OCI-LY7 (cell line): ENCODE results near the gene HOXC6.

Source experiments
- EZH2phosphoT487 ChIP-seq: fragments of 200-600 bp; sonication (generic); IDR thresholded peaks from 2 replicates; pipeline ENCODE4 v1.6.1; 2018; ENCODE audit warnings: low read depth, borderline replicate concordance, mild to moderate bottlenecking, mixed run types, antibody characterized with exemption, low read length, moderate library complexity, mixed read lengths
- TF ChIP-seq, protein P1 (sequence below): fragments of 200-600 bp; sonication (generic); conservative IDR thresholded peaks from 2 replicates; pipeline ENCODE4 v1.5.1; 2014; ENCODE audit warnings: mild to moderate bottlenecking, antibody characterized with exemption, low read length, moderate library complexity, mixed read lengths

DNA sequence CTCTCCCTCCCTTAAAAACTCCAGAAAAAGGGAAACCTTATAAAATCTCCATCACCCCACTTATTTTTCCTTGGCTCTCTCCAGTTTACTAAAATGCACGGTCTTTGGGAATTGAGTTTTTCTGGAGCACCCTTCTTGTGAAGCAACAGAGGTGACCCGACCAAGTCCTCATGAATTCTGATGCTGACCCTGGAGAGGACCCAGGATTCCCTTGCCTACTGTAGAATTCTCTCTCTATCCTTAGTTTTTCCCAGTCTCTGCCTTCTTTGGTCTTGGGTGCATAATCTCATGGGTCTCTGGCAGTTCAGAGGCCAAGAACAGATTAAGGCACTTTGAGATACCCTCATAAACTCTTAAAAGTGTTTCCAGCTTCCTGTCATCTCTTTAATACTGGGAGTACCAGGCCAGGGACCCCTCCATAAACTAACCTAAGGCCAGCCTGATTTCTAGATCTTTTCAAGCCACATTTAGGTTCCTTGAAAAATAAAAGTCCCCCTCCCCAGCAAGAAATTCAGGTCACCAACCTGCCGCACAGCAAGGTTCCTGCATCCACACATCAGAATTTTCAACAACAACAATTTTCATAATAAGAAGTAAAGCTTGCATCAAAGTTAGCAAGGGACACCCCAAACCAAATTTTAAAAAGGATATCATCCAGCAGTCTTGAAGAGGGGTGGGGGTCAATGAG is 20.3 kb downstream of the HOXC6 start:
- no peak for TF ChIP-seq EZH2phosphoT487
- TF ChIP-seq, protein P1, sequence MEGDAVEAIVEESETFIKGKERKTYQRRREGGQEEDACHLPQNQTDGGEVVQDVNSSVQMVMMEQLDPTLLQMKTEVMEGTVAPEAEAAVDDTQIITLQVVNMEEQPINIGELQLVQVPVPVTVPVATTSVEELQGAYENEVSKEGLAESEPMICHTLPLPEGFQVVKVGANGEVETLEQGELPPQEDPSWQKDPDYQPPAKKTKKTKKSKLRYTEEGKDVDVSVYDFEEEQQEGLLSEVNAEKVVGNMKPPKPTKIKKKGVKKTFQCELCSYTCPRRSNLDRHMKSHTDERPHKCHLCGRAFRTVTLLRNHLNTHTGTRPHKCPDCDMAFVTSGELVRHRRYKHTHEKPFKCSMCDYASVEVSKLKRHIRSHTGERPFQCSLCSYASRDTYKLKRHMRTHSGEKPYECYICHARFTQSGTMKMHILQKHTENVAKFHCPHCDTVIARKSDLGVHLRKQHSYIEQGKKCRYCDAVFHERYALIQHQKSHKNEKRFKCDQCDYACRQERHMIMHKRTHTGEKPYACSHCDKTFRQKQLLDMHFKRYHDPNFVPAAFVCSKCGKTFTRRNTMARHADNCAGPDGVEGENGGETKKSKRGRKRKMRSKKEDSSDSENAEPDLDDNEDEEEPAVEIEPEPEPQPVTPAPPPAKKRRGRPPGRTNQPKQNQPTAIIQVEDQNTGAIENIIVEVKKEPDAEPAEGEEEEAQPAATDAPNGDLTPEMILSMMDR: no peak
